GM21526 (cell line): ENCODE data around the gene RBM19.

ENCODE experiments used
- ATAC-seq: cut with Tn5 transposase; IDR thresholded peaks from one replicate; pipeline ENCODE4 v1.9.1; 2021; ENCODE audit warnings: moderate library complexity; ENCODE audit not compliant: unreplicated experiment, low FRiP score

The RBM19 gene

DNA sequence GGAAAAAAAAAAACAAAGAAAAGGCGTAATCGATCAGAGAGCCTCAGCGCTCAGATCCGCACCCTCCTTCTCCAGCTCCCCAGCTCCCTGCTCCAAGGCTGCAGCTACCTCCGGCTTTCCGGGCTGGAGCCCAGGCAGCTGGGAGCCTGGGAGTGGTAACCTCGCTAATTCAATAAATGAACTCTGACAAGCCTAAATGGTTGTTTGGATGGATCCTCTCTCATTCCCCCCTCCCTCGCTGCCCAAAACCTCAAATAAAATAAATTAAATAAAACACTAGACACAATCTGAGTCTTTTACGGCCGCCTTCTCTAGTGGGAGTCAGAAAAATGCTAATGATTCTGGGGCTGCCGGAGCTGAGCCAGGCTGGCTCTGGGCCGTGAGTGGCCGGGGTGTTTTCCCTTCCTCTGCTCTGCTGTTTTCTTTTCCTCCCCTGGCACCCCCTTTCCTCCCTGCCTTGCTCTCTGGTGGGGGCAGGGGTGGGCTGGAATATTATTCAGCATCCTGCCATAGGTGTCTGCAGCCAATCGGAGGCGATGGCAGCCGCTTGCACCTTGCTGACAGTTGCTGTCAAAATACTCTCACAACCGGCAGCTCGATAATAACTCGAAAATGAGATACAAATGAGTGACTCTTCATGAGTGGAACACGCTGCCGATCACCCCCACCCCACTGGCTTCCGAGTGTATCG lies 76.1 kb downstream of the RBM19 start:
- no peak for ATAC-seq

DNA sequence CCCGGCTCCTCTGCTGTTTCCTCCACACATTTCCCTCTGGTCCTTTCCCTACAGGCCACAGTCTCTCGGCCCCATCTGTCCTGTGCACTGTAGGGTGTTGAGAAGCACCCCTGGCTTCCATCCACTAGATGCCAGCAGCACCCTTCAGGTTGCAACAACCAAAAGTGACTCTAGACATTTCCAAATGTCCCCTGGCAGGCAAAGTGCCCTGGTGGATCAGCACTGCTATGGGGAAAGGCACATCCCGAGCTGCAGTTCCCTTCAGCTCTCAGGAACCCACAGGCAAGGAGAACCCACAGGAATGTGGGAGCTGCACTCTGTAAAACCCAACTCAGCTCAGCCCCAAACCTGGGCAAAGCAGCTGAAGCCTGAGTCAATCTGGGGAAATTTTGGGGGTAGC lies 77.0 kb downstream of the RBM19 start:
- ATAC-seq = no peak

DNA sequence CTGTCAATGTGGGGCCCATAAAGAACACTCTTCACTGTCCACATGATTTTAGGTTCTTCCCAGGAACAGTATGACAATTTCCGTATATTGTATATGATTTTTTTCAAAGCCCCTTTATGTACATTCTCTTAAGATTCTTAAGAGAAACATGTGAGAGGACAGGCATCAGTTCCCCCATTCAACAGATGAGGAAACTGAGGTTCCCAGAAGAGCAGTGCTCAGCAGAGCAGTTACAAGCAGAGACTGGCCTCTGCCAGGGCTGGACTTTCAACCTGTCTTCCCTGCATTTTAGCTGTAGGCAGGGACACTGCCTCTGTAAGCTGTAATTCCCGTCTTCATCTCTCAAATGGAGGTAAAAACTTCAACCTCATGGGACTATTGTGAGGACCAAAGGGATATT lies 77.7 kb downstream of the RBM19 start:
- ATAC-seq = no peak

DNA sequence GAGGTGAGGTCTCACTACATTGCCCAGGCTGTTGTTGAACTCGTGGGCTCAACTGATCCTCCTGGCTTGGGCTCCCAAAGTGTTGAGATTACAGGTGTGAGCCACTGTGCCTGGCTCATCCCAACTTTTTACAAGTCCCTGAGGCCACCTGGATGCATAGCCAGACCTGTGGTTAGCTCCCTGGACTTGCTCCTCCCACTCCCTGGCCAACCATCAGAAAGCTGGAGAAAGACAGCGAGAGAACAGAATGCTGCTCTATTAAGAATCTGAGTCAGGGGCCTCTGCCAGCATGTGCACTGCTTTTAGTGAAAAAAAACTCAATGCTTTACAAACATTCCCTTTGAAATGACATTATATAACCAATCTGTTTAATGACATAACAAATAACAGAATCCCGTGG lies 78.2 kb downstream of the RBM19 start:
- ATAC-seq = no peak

DNA sequence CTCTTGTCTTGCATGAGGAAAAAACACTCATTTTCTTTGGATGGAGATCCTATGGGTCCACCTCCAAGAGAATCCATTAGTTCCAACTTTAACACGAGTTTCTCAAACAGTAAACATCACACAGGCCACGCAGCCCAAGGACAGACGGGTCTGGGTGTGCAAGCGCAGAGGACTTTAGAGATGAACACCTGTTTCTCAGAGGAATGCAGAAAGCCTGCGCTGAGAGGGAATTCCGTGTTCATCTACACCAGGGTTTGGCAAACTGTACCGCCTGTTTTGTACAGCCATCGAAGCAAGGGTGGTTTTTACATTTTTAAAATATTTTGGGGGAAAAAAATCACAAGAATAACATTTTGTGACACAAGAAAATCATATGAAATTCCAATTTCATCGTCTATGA lies 79.4 kb downstream of the RBM19 start:
- no peak for ATAC-seq

DNA sequence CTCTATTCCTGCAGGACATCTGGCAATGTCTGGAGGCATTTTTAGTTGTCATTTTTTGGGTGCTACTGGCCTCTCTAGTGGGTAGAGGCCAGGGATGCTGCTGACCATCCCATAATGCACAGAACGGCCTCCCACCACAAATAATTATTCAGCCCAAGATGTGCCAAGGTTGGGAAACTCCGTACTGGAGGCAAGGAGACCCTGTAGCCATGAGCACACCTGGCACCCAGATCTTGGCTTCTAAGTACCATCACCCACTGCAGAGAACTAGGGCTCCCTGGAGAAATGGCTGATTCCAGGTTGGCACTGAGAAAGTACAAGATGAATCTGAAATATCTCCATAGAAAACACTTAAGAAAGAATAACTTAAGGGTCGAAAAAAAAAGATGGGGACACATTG lies 81.7 kb downstream of the RBM19 start:
- no peak for ATAC-seq

DNA sequence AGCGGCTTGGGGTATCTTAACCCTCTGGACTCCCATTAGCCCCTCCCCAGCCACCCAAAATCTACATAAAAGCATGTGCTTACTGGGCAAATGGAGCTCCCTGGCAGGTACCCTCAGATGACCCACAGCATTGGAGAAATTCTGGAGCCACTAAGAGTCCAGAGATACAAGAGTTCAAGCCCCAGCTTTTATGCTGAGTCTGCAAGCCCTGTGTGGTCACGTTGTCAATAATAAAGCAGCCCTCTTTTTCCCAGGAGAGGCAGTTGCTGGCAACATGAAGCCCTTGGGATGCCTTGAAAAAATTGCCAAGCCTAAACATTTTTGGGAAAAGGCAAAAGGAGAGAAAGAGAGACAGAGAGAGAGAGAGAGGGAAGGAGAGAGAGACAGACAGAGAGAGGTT lies 83.4 kb downstream of the RBM19 start:
- ATAC-seq = no peak

DNA sequence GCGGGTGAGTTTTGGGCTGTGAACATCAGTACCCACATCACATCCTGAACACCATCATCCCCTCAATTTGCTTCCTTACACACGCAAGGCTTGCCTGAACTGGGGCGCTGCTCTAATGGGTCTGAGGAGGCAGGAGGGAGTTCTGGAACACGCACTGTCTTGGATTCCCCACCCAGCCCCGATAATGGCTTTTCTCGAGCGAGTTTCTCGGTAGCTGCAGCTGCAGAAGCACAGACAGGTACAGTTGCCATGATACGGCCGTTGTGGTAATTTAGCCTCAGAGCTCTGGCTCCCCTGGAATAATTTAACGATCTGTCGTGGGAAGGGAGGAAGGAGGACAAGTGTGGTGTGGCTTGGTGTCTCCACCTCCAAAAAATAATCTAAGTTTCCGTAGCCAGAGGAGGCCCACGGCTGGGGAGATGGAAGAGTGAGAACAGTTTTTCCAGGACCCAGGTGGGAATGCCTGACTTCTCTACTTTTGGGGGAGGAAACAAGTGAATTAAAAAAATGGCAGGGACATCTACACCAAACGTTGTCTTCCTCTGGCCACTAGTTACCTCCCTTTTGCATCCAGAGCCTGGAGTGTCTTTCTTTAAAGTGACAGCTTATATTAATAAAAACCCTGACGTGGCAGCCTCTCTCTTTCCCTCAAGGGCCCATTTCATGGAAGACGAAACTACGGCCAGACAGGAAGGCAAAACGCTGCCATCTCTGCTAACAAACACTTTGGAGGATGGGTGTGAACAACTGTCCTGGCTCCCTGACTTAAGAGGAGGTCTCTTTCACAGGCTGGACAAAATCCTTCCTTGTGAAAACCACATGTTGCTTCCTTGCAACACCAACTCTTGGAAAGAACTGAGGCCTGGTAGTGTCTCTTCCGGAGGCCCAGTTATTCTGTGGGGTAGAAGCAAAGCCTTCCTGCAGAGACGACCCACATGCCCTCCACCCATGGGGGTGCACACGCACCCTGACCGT lies 84.8 kb downstream of the RBM19 start:
- ATAC-seq = no peak

DNA sequence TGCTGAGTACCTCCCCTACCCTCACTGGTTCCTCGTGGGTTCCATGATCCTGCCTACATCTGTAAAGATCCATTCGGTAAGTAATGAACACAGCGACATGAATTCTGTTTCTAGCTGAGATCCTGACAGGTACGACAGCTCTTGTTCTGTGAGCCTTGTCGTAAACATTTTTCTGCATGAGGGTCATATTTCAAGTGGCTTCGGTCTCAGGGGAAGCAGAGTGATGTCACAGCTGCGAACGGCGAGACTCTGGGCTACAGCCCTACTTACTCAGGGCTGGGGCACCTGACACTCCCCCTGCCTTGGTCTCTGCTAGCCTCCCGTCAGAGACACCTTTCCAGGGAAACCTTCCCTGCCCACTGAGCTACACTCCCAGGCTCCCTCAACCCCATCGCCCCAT lies 85.8 kb downstream of the RBM19 start:
- ATAC-seq = no peak

DNA sequence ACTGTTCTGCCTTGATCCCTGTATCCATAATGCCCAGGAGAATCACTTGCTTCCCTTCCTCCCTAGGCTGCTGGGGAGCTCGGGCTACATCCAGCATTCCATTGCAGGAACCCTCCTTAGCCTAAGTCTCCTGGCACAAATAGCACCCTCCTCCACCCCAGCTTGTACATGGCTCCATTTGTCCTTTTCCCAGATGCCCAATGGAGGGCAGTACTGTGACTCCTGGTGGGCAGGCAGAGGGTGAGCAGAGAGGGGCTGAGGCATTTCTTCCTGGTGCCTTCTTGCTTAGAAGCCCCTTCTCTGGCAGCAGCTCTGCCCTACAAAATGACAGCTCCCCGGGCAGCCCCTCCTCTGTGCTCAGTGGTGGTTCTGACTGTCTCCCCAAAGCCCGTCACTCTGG lies 86.5 kb downstream of the RBM19 start:
- ATAC-seq = no peak

DNA sequence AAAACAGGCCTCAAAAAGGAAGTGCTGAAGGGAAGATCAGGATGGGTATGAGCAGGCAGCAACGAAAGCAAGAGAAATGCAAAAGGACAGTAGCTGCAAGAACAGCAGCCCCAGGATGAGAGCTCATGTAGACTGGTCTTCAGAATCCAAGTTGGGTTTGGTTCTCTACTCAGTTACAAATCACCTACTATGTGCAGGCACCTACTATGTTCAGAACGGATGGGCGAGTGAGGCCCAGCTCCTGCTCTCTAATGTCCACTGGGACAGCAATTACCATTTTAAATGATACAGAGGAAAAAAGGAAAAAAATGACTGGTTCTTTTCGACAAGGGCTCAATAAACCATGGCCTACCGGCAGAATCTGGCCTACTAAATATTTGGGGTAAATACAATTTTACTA lies 88.5 kb downstream of the RBM19 start:
- no peak for ATAC-seq

DNA sequence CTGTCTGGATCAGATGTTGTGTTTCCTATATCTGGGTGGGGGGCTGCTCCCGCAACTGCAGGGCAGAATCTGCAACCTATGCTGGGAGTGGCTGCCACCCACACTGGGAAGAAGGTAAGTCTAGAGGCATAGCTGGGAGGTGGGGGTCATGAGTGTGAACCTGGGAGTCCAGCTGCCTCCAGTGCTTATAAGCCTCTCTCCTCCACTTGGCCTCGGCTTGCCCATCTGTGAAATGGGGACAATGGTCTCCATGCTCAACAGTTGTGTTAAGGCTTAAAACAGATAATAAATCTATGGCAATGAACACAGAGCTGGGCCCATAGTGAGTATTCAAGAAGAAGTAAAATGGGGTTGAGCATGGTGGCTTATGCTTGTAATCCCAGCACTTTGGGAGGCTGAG lies 90.0 kb downstream of the RBM19 start:
- no peak for ATAC-seq

DNA sequence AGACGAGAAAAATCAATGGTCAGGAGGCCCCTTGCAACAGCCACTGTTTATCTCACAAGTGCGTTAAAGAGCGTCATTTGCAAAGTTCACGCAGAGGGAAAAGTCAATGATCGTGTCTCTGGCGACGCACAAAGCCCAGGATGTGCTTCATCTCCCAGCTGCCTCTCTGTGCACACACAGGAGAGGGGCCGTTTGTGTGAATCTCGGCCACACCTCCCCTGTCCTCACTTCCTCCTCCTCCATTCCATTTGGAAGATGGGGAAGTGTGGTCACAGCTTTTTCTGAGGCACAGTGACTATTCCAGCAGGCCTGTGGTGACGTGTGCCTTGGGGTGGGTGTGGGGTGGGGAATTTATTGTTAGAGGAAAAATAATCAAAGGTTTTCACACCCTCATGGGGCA lies 90.4 kb downstream of the RBM19 start:
- no peak for ATAC-seq

DNA sequence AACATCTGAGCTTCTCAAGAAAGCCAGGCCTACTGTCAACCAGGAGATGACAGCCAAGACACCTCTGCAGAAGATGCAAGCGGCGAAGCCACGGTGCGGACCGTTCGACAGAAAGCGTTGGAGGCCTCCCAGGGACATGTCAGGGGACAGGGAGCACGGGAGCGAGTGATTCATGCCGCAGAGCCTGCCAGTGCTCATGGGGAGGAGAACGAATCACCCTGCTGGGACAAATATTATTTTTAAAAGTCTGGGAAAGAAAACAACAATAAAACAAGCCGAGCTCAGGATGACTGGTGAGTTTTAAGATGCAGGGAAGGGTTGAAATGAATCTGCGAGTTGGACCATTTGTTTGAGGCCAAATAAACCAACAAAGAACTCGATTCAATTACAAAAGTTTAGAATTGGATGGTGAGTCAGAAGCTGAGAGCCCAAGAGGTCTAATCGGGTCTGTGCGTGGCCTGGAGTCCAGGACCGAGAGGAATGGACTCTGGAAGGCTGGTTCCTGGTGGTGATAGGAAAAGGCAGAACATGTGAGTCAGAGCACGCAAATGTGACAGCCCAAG lies 91.0 kb downstream of the RBM19 start:
- no peak for ATAC-seq

DNA sequence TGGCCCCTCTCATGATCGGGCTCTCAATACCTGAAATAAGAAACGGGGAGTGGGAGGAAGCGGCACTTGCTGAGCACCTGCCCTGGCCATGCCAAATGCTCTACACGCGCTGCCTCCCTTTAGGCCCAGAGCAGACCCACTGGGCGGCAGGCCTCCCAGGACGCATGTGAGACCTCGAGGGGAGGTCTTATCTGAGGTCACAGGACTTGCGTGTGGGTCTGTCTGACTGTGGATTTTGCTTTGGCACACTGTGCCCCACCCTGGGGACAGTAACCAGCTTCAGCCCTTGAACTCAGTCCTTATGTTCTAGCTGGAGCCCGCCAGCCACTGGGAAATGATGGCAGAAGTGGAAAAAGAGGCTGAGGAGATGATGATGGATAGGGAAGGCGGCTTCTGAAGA lies 91.8 kb downstream of the RBM19 start:
- ATAC-seq = no peak

DNA sequence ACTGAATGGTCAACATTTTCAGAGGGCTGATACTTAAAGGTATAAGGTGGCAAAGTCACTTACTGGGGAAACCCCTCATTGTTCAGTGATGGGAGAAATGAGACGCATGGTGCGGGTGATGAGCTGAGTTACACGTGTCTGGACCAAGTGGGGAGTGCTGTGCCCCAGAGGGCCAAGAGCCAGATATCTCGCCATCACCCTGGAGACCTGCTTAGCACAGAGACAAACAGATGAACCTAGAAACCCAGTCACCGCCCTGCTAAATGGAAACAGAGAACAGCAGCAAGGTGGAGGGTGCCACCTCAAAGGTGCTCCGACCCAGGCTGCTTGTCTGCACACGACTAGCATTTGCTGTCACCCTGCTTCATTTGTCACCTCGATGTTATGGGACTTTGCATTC lies 92.4 kb downstream of the RBM19 start:
- ATAC-seq = no peak

DNA sequence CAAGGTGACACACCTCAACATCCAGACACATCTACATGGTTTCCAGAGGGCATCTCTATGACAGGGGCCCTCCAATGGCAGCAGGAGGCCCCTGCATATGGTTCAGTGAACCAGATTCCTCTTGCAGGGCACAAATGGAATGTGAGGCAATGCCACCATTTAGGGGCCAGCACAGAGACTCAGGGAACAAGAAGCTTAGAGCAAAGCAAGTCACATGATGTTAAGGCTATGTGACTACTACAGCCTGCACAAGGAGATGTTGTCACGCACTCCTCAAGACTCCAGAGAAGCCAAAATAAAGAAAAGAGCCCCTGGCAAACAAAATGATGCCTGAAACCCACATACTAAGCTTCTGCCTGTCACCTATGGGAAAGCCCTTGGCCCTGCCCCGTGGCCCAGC lies 95.2 kb downstream of the RBM19 start:
- no peak for ATAC-seq

DNA sequence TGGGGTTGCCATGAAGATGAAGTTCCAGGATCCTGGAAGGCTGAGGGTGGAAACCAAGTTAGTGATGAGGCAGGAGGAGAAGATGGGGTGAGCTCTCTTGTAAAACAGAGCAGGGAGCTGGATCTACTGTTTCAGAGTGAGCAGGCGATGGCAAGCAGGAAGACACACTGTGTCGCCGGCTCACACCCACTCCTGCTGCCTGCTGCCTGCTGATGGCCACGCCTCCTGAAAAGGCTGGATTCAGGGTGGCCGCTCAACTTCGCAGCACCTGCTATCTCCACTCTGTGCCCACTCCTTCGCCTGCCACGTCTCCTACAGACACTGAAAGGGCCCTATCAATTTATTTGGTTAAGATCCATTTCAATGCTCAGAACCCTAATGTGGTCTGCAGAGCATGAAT lies 96.1 kb downstream of the RBM19 start:
- ATAC-seq = no peak

DNA sequence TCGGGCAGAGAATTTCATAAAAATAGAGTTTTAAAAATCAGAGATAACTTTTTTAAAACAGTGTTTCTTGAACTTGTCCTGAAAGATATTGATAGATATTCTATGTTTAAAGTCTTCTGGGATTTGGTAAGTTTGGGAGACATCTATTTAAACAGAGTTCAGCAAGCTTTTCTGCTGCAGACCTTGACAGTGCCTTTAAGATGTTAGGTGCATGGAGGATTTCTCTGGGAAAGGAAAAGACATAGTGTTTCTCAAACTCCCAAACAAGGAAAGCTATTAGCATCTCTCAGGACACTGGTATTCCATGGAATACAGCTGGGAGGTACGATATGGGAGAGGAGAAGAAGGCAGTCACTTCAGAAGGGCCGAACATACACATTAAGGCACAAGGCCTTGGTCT lies 97.8 kb downstream of the RBM19 start:
- no peak for ATAC-seq

DNA sequence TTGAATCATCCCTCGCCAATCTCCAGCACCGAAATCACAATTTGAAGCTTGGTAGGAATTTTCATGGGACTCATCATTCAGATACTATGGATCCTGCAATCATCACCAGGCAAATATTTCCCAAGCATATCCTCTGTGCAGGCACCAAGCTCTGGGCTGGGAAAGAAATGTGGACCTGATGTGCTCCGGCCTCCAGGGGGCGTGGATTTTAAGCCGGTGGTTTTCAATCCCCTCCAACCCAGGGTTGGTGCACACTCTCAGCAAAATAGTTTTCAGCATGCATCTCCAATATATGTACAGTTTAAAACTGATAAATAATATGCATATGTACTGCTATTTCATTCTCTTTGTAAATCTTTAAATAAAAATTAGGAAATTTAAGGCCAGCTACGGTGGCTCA lies 98.9 kb downstream of the RBM19 start:
- no peak for ATAC-seq

DNA sequence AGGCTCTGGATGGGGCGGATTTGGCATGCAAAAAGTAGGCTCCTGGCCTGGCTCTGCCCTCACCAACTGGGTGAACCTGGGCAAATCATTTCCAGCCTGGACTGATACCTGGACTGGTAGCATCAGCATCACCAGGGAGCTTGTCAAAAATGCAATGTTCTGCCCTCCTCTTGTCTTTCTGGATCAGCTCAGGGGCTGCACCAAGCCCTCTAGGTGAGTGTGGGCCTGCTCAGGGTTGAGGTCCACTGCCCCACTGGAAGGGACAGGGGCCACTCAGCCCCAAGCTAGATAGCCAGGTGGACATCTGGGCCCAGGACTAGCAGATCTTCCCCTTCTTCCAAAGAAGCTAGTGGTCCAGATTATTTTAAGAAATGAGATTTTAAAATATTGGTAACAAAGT lies 99.6 kb downstream of the RBM19 start:
- no peak for ATAC-seq

DNA sequence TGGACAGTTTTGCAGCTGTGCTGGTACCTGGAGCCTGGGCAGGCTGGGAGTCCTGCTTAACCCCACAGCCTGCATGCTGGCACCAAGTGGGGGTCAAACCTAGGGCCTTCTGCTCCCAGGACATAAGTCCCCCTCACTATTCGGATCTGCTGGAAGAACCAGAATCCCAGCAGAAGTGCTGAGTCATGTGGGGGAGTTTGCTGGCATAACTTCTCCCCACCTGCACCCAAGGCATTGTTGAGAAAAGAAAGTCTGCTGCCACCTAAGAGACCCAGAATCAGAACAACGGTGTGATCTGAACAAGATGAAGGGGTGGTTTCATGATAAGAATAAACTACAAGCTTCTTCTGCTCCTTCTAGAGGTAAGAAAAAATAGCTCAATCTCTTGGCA lies 102.7 kb downstream of the RBM19 start:
- no peak for ATAC-seq
